ENCODE data around the gene BRF1.
A peak's percentile ranks its signal among the peaks of the same experiment; 100 is the strongest.
"Not testable (repeated sequence)": the region's sequence is repeated elsewhere in the genome, so short reads cannot be mapped to it uniquely, and the experiment has no call there.

Gene BRF1

DNA sequence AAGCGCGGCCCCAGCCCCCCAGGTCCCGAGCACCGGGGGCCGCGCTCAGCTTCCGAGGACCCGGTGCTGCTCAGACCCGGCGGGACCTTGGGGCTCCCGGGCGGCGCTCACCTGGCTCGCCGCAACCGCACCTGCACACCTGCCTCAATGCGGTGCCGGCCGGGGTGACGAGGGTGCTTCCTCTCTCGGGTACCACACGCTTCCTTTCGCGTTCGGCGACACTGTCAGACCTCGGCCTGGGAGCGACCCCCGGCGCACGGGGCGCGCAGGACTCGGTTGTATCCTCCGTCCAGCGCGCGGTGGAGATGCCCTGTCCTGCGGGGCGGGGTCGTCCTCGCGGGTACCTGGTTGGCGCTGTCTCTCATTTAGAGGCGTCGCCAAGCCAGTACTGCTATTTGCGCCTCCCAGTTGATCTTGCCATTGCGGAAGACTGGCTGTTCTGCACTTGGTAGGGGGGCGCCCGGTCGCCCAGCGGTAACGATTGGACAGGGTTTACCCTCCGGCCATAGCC lies 14.5 kb upstream of the BRF1 start:
- no peak for DNase-seq (ENCODE audit: low read depth)

DNA sequence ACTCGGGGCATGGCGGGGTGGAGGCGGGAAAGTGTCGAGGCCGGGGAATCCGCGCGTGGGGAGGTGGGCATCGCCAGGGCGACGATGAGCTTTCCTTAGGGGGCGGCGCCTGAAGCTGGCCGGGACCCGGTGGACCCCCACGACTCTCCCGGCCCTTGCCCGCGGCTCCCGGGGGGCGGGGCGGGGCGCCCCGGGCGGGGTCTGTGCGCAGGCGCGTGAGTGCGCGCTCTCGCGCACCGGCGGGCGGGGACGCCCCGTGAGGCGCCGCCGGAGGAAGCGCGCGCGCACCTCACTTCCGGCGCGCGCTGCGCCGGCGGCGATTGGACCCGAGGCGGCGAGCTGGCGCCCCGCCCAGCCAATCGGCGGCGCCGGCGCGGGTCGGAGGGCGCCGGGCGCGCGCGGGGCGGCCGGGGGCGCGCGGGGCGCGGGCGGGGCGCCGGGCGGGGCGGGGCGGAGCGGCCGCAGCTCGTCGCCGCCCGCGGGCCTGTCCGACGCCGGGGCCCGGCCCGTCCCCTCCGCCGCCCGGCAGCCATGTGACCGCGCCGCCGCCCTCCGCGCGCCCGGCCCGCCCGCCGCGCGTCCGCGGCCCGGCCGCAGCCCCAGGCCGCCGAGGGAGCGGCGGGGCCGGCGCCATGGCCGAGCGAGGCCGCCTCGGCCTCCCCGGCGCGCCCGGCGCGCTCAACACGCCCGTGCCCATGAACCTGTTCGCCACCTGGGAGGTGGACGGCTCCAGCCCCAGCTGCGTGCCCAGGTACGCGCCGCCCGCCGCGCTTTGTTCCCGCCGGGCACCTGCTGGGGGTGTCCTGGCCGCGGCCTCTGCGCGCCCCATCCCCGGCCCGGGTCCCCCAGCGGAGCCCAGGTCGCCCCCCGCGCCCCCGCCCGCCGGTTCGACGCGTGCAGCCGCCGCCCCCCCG lies 13.7 kb upstream of the BRF1 start, which contains the start of gene PACS2:
PACS2 (plus strand) TSS at position 462 of the 914 bp plus-strand sequence; CDS start at position 633, 171 bp downstream.
- peak; percentile 79 for DNase-seq (ENCODE audit: low read depth)

DNA sequence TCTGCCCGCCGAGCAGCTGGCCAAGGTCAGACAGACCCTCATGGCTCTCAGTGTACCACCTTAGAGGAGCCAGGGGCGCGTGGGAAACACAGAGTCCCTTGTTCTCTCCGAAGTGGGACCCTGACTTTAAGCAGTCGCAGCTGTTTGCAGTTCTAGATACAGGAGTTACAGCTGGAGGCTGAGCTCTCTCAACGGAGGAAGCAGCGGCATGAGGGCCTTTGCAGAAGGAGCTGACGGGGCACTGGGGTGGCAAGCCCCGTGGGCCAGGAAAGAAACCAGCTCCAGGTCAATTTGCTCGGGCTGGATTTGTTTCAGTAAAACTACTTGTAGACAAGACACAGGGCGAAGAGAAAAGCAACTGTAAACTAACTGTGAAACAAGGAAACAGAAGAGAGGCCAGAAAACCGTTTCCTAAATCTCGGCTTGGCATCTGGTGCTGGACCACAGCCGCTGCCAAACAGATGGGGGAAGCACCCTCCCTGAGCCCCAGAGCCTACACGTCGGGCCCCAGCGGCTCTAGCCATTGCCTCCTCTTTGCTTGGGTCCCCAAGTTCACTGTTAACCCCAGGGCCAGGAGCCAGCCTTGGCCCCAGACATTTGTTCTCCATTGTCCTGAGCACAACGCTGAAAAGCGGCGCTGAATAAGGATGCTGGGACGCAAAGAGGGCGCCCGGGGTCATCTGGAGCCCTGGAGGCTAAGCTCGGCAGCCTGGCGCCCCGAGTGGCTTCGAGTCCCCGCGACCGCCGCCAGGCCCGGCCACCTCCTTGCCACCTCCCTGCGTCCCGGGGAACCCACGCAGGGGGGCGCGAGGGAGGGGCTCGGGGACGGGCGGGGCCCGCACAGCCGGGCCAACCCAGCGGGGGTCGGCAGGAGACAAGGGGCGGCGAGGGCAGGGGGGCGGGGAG lies 12.8 kb upstream of the BRF1 start:
- no peak for DNase-seq (ENCODE audit: low read depth)

DNA sequence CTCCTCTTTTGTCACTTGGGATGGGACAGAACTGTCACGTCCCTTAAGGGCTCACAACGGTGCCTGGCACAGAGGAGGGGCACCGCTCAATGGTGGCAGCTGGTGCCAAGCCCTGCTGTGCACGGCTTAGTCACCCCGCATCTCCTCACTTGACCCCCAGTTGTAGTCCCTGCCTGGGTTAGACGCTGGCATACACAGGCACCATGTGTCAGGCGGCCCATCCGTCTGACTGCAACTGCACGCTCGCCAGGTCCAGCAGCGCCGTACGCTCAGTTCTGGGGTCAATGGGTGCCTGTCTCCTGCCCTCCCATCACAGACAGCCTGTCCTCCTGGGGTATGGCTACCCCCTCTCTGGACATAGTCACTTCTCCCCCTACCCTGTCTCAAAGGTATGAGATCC lies 12.2 kb upstream of the BRF1 start:
- no peak for DNase-seq (ENCODE audit: low read depth)

DNA sequence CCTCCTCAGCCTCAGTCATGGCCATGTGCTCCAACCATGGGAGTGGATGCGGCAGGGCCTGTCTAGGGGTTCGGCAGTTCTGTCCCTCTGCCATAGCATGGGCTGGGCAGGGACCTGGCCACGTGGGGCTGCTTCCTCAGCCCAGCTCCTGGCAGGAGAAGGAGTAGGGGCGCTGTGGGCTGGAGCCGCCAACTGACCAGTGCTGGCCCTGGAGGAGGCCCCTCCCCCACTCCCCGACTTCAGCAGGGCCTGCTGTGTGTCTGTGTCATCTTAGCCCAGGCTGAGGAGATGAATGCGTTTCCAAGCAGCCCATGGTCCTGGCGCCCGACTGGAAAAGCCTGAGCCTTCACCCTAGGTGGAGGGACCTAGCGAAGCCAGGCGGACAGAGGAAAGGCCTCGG lies 11.0 kb upstream of the BRF1 start:
- DNase-seq (ENCODE audit: low read depth), result no peak

DNA sequence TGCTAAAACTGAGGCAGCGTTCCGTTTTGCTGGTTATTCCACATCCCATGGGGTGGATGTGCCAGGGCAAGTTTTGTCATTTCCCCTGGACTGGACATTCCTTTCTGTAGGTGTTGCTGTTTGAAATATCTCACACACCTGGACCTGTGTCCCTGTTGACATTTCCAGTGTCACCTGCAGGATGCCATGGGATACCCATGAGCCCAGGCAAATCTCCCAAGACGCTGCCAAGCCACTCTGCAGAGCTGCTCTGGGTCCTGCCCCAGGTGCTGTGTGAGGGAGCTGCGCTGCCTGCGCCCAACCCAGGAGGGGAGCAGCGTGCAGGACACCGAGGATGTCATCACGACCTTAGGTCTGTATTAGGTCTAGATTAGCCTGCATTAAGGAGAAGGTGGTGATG lies 8.6 kb upstream of the BRF1 start:
- DNase-seq (ENCODE audit: low read depth), result no peak

DNA sequence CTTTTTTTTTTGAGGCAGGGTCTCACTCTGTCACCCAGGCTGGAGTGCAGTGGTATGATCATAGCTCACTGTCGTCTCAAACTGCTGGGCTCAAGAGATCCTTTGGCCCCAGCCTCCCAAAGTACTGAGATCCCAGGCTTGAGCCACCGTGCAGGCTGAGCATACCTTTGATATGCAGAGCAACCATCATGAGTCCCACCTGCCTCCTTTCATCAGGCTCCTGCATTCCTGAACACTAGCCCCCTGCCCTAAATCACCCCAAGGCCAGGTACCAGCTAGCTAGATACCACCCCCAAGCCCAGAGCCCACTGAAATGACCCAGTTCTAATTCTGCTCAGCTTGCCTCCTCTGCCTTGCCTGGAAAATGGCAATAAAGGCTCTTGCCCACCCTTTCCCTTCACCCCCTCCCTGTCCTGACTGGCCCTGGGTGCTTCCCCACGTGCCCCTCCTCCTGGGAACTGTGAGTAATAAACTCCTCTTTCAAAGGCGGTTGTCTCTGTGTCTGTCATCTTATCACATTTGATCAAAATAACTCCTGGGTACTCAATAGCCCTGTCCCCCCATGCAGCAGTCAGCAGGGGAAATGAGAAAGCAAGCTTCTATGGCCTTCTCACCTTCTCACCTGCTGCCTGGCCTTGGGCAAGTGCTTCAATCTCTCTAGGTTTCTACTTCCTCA lies 6.4 kb upstream of the BRF1 start:
- no peak for DNase-seq (ENCODE audit: low read depth)

DNA sequence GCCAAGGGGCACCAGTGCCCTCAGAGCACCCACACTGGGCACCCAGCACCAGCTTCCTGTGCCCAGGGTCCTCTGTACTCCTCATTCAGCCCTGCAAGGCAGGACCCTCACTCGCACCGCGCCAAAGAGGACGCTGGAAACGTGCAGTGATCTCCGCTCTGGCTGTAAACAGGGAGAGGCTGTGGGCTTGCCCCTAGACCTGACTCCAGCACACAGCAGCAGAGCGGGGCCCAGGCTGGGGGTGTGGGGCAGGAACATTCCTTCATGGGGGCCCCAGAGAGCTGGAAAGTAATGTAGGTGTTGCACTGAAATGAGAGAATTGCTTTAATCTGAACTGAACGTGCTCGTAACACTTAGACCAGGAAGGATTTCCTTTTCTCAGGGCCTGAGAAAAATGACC lies 5.0 kb upstream of the BRF1 start:
- no peak for DNase-seq (ENCODE audit: low read depth)

DNA sequence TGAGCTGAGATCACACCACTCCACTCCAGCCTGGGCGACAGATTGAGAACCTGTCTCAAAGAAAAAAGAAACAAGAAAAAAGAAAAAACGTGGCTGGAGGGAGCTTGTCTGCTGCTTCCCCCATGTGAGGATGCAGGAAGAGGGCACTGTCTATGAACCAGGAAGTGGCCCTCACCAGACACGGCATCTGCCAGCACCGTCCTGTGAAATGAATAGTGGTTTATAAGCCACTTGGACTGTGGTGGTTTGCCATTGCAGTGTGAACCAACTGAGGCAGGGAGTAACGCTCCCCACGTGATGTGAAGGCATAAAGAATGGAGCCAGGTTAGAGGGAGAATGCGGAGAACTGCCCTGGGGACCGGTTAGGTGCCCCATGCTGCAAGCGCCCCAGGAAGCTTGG lies 4.5 kb upstream of the BRF1 start:
- DNase-seq (ENCODE audit: low read depth), result no peak

DNA sequence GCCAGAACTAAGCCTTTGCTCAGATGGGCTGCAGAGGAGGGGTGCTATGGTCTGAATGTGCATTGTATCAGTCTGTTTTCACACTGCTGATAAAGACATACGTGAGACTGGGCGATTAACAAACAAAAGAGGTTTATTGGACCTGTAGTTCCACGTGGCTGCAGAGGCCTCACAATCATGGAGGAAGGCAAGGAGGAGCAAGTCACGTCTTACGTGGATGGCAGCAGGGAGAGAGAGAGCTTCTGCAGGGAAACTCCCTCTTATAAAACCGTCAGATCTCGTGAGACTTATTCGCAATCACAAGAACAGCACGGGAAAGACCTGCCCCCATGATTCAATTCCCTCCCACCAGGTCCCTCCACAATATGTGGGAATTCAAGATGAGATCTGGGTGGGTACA lies 3.8 kb upstream of the BRF1 start:
- DNase-seq (ENCODE audit: low read depth), result no peak

DNA sequence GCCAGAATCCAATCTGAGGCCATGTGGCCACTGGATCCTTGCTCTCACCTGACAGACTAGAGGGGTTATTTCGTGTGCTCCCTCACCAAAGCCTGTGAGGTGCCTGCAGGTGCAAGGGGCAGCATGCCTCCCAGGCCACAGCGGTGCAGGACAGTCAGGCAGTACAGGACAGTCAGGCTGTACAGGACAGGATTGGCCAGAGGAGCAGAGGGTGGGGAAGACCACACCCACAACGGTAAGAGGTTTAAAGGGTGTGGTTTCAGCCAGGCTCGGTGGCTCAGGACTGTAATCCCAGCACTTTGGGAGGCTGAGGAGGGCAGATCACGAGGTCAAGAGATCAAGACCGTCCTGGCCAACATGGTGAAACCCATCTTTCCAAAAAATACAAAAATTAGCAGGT lies 3.1 kb upstream of the BRF1 start:
- DNase-seq (ENCODE audit: low read depth), result no peak

DNA sequence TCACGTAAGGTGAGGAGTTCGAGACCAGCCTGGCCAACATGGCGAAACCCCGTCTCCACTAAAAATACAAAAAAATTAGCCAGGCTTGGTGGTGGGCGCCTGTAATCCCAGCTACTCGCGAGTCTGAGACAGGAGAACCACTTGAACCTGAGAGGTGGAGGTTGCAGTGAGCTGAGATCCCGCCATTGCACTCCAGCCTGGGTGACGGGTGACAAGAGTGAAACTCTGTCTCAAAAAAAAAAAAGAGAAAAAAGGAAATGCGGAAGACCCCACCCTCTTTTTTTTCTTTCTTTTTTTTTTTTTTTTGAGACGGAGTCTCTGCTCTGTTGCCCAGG lies 1.1 kb upstream of the BRF1 start:
- DNase-seq (ENCODE audit: low read depth), result not testable (repeated sequence)

DNA sequence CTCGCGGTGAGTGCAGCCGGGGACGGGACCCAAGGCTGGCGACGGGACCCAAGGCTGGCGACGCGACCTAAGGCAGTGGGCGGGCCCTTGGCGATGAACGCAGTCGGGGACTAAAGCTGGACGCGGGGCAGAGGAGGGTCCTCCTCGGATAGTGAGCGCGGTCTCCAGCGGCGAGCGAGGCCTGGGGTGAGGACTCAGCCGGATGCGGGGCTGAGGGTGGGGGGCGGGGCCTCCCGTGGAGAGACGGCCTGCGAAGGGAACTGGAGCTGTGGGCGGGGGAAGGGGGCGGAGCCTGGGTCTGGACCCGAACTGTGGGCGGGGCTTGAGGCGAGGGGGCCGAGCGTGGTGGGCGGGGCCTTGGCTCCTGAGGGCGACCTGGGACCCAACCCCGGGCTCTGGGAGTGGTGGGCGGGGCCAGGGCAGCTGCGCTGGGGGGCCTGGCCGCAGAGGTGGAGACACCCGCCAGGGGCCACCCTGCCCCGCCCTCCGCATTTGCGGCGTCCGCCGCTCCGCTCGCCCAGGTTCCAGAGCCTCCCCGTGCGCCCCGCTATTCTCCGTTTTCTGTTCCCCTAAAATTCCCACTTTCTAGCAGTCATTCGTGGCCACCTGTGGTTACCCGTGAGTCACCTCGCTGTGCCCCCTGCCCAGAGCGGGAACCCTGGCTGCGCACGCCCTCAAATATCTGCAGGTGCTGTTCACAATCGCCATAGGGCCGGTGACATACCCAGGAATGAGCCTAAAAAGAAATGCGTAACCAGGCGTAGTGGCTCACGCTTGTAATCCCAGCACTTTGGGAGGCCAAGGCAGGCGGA lies 508 bp upstream of the BRF1 start:
- DNase-seq (ENCODE audit: low read depth), result peak; percentile 86

DNA sequence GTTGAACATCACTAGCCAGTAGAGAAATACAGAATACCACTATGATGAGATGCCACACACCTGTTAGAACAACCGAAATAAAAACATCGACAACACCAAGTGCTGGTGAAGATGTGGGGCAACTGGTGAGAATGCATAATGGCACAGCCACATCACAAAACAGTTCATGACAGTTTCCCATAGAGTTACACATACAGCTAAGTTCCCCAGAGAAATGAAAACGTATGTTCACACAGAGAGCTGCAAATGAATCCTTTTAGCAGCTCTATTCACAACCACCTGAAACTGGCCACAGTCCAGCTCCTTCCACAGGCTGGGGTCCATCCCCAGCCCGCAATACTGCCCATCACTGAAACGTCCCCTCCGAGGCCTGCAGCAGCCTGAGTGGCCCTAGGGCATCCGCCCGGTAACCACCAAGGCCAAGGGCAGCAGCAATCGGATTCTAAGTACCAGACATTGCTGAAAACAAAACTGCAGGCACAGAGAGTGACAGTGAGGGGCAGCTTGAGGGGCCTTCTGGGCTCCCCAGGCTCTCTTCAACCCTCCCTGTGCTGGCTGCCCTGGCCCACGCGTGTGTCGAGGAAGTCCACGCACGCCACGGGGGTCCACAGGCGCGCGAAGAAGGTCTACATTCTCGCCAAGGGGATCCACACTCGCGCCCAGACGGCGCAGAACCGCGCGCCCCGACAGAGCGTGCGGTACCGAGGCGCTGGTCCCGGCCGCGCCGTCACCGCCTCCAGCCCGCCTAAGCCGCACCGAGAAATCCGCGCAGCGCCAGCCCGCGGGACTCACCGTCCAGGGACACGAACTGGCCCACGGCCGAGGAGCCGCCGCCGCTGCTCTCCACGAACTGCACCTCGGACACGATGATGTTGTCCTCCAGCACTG lies 903 bp downstream of the BRF1 start:
- no peak for DNase-seq (ENCODE audit: low read depth)

DNA sequence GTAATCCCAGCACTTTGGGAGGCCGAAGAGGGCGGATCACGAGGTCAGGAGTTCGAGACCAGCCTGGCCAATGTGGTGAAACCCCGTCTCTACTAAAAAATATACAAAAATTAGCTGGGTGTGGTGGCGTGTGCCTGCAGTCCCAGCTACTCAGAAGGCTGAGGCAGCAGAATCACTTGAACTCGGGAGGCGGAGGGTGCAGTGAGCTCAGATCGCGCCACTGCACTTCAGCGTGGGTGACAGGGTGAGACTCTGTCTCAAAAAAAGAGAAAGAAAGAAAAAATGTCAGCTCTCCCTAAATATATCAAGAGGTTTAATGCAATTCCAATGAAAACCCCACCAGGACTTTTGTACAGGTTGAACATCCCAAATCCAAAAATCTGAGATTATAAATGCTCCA lies 3.5 kb downstream of the BRF1 start:
- not testable (repeated sequence) for DNase-seq (ENCODE audit: low read depth)

DNA sequence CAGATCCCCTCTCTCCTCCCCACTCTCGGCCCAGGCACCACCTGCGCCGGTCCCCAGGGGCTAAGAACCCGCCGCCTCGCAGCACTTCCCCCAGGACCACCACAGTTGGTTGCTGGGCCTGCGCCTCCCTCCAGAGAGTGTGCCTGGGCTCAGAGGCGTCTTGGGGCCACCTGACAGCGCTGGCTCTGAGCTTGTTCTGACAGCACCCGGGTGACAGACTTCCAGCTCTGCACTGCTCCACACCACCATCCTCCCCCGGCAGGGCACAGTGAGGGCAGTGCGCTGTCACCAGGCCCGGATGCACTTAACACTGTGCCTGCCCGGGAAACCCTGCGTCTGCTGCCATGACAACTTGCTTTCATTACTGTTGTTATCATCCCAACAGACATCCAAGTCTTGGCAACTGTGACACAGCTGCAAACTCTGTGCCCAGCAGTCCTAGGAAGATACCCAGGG lies 6.6 kb downstream of the BRF1 start:
- peak; percentile 43 for DNase-seq (ENCODE audit: low read depth)

DNA sequence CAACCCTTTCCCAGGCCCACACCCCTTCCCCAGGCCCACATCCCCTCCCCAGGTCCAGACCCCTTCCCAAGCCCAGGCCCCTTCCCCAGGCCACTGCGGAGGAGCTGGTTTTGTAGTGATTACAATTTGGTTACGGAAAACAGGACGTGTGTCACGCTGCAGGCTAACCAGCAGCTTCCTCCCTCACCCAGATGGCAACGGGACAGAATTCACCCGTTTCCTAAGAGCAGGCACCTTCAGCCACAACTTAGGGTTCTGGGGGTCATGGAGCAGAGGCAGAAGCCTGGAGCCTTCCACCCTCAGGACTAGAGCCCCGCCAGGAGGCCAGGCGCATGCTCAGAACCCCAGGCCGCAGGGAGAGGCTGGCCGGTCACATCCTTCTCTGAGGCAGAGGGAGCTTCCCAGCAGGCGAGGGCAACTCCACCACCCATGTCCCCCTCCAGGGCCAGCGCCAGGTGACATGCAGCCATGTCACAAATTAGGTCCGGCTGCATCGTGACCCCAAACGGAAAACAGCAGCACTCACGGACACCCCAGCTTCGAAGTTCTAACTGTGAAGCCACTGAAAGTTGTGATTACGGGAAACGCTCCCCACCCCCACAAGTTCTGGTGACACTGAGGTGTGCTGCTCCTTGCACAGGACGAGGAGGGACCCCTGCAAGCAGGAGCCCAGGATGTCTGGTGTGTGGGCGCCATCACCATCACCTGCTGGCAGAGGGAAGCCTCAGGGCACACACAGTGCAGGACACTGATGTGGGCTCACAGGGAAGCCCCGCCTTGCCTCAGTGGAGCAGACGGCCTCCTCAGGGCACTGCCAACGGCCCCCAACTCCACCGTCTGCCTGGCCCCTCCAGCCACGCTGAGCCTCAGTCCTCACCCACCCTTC lies 7.7 kb downstream of the BRF1 start:
- no peak for DNase-seq (ENCODE audit: low read depth)

DNA sequence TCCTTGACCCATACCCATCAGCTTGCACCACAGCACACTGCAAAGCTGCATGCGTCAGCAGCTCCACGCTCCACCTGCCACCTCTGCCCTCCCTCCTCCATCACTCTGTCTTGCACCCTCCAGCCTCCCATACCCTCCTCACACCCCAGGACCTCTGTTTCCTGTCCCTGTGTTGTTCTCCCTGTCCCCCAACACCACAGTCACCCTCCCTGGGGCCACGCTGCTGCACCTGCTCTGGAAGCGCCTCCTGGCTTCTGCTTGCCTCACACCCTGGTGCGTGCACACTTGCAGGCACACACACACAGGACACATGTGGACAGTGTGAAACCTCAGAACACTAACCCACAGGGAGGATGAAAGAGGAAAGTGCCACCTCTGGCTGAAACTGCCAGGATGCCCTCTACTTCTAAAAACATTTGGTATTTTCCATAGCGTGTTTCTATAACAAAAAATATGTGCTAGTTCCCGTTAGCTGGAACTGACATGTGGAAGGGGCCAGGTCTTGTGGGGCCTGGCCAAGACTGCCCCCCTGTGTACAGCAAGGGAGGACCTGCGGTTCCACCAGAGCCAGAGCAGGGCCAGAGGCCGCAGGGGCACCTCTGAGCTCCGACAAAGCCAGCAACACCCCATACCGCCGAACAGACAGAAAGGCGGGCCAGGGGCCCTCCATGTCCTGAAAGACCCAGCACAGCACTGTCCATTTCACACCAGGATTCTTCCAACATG lies 10.0 kb downstream of the BRF1 start:
- DNase-seq (ENCODE audit: low read depth), result no peak

DNA sequence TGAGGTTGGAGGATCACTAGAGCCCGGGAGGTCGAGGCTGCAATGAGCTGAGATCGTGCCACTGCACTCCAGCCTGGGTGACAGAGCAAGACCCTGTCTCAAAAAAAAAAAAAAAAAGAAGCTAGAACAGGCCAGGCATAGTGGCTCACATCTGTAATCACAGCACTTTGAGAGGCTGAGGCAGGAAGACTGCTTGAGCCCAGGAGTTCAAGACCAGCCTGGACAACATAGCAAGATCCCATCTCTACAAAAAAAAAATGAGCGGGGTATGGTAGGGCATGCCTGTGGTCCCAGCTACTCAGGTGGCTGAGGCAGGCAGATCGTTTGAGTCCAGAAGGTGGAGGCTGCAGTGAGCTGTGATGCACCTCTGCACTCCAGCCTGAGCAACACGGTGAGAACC lies 11.9 kb downstream of the BRF1 start:
- DNase-seq (ENCODE audit: low read depth), result not testable (repeated sequence)

All from GM04504 (cell line).